ENCODE results near the gene IL1F10.
"Not testable (repeated sequence)": the region's sequence is repeated elsewhere in the genome, so short reads cannot be mapped to it uniquely, and the experiment has no call there.

Gene IL1F10

GRCh38 chr2:113081488-113082210 lies 13.9 kb downstream of the IL1F10 start:
- no peak for DNase-seq (ENCODE audit: low spot score)

DNA sequence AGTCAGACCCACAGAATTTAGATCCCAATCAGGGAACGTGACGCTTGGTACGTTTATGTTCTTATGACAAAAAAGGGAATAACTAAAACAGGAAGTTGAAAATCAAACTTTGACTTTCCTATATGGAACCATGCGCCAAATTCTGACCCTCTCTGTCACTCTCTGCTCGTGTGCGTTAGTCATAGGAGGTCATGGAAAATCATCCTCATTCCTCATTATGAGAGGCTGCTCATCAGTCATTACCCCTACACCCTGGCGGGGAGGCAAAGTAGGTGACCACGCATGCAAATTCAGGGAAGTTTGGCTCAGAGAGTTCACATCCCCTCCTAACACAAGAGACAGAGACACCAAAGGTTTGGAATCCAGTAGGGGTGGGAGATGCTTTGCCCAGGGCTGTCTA lies 15.5 kb downstream of the IL1F10 start:
- DNase-seq (ENCODE audit: low spot score) = no peak

GRCh38 chr2:113084249-113085000 lies 16.7 kb downstream of the IL1F10 start:
- no peak for DNase-seq (ENCODE audit: low spot score)

- DNase-seq (ENCODE audit: low spot score) = no peak
Observed at GRCh38 chr2:113085542-113085941, 17.8 kb downstream of the IL1F10 start.

DNA sequence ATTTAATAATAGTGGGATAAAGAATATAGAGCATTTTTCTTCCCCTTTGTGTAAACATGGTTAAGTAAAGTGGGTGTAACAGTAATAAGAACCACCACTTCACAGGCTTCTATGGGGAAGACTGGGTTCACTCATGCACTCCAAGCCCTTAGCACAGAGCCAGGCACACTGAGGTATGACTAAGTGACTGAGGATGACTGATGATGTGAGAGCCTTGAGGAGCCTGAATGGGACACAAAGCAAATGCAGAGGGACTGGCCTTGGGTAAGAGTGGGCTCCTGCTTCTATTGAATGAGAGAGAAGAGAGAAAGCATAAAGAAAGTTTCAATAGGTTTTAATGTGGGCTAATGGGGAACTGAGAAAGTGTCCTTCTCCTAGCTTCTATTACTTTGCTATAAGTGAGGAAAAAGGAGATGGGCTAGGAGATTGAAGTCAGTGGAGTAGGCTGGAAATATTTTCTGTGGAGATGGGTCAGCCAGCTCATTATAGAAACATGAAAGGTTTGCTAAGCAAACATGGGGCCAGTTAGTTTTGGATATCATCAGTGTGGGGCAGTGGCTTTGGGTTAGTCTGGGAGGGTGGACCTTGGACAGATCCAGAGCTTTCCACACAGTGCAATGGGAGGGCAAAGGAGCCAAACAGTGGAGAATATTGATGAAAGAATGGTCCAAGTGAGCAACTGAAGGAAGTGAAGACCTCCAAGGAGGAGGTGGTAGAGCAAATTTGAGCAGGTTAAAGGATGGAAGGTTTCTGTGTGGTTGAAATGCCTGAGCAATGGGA lies 20.6 kb downstream of the IL1F10 start:
- no peak for DNase-seq (ENCODE audit: low spot score)

GRCh38 chr2:113089916-113090315 lies 22.1 kb downstream of the IL1F10 start:
- no peak for DNase-seq (ENCODE audit: low spot score)

GRCh38 chr2:113091231-113091896 lies 23.6 kb downstream of the IL1F10 start:
- no peak for DNase-seq (ENCODE audit: low spot score)

DNA sequence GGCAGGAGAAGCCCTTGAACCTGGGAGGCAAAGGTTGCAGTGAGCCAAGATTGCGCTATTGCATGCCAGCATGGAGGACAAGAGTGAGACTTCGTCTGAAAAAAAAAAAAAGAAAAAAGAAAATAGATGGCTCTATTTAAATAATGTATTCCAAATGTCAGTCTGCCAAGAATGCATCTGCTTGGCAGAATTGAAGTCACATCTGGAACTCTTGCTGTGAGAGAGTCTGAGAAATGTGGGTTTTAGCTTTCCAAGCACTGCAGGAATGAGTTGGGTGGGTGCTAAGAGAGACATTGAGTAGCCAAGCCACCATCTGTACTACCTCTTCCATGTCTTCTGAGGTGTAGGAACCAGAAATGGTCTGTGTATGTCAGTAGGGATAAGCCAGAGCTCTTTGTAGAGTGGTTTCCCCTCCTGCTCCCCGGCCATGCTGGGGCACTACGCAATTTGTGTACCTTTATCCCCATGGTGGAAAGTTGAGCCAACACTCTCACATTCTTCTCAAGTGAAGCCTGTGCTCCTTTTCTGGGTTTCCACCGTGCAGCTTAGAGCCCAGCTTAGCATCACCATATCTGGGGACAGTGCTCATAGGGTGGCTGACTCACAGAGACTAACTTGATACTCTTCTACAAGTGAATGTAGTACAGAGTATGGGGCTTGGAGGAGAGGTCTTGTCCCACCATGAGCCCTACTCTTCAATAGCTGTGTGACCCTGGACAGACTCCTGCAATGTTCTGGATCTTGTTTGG lies 25.3 kb downstream of the IL1F10 start:
- no peak for DNase-seq (ENCODE audit: low spot score)

DNA sequence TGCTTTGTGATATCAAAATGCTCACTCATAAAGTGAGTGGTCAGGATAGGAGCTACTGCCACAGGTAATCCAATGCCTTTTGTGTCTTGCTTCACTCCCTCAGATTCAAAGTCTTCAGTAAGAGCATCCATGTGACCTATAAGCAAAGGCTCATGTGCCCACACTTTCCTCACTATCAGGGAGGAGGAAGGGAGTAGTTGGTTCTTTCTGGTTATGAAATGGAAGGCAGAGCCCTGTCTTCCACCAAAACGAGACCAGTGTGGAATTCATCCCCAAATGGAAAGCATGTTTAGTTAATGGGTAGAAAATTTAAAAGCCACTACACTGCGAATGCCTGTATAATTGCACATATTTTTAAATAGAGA lies 25.8 kb downstream of the IL1F10 start:
- no peak for DNase-seq (ENCODE audit: low spot score)

GRCh38 chr2:113096306-113096705 lies 28.5 kb downstream of the IL1F10 start:
- not testable (repeated sequence) for DNase-seq (ENCODE audit: low spot score)

DNA sequence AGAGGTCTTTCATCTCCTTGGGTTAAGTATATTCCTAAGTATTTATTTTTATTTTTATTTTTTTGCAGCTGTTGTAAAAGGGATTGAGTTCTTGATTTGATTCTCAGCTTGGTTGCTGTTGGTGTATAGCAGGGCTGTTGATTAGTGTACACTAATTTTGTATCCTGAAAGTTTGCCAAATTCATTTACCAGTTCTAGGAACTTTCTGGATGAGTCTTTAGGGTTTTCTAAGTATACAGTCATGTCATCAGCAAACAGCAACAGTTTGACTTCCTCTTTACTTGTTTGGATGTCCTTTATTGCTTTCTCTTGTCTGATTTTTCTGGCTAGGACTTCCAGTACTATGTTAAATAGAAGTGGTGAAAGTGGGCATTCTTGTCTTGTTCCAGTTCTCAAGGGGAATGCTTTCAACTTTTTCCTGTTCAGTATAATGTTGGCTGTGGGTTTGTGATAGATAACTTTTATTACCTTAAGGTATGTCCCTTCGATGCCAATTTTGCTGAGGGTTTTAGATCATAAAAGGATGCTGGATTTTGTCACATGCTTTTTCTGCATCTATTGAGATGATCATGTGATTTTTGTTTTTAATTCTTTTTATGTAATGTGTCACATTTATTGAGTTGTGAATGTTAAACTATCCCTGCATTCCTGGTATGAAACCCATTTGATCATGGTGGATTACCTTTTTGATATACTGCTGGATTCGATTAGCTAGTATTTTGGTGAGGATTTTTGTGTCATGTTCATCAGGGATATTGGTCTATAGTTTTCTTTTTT lies 29.3 kb downstream of the IL1F10 start:
- not testable (repeated sequence) for DNase-seq (ENCODE audit: low spot score)

GRCh38 chr2:113098041-113098440 lies 30.3 kb downstream of the IL1F10 start:
- no peak for DNase-seq (ENCODE audit: low spot score)

- DNase-seq (ENCODE audit: low spot score) = no peak
Observed at GRCh38 chr2:113098532-113098931, 30.8 kb downstream of the IL1F10 start.

DNA sequence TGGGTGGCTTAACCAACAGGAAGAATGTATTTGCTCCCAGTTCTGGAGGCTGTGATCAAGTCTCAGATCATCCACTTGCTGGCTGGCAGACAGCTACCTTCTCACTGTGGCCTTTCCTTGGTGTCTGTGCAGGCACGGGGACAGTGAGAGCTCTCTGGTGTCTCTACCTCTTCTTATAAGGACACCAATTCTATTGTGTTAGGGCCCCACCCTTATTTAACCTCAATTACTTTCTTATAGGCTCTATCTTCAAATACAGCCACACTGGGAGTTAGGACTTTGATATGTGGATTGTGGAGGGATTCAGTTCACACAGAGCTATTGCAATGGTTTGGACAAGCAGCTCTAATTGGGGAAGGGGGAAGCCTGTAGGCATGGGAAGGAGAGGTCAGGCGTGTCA lies 34.4 kb downstream of the IL1F10 start:
- DNase-seq (ENCODE audit: low spot score) = no peak

- DNase-seq (ENCODE audit: low spot score) = no peak
Observed at GRCh38 chr2:113103277-113103676, 35.5 kb downstream of the IL1F10 start.

DNA sequence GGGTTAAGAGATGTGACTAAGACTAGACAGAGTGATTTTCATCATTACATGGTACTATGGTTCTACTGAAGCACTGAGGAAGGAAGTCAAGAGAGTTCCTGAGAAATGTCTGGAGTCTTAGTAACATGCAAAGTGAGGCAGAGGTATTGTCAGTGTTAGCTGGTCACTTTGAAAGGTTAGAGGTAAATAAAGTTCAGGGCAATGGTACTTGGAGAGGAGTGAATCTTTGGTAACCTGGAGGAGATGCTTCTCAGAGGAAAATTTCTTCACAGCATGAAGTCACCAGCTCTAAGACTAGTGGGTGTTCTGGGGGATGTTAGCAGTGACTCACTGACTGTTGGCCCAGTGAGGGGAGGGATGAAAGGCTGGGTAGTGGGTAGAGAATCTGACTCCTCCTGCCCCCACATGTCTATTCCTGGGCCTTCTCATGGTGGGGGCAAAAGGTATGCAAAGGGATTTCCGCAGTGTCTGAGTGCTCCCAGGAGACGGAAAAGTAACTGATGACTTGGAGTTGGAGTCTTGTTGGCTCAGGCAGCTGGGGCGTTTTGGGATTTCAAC lies 36.4 kb downstream of the IL1F10 start:
- no peak for DNase-seq (ENCODE audit: low spot score)

DNA sequence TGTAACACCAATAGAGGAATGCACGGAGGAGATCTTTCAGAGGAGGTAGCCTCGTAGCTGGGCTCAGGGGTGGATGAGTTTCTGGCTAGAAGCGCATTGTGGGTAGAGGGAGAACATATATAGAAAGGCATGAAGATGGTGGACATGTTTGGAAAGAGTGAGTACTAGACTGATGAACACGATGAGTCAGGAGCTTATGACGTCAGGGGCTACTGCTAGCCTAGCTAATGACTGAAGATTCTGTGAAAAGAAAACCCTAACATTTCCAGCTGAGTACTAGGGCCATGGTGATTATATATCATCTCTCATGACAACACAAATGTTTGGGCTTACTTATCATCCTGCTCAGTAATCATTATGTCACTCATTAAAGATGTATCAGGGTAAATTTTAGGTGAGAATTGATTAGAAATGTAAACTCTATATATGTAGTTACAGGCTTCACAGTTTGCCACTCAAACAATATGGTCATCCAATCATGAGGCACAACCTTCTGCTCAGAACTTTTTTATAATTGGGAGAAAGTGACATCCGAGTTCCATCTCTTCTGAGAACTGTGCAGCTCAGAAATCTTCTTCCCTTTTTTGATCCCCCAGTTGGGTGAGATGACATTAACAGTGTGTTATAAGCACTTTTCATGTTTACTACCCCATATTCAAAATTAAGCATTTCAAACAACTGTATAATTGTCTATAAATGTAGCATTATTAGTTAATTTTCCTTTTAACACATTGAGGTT lies 37.4 kb downstream of the IL1F10 start:
- no peak for DNase-seq (ENCODE audit: low spot score)

DNA sequence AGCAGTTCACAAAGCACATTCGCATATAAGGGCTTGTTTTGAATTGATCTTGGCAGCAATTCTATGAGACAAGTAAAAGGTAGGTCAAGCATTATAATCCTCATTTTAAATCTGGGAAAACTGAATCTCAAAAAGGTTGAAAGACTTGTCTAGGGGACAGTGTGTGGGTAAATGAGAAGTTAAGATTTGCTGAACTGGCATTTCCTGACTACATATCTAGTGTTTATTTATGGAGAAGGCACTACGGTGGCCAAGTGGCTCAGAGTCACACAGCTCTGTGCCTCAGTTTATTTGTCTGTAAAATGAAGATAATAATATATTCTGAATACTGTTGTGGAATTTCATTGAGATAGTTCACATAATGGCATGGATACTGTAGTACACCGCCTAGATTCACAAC lies 43.4 kb downstream of the IL1F10 start:
- DNase-seq (ENCODE audit: low spot score) = no peak

DNA sequence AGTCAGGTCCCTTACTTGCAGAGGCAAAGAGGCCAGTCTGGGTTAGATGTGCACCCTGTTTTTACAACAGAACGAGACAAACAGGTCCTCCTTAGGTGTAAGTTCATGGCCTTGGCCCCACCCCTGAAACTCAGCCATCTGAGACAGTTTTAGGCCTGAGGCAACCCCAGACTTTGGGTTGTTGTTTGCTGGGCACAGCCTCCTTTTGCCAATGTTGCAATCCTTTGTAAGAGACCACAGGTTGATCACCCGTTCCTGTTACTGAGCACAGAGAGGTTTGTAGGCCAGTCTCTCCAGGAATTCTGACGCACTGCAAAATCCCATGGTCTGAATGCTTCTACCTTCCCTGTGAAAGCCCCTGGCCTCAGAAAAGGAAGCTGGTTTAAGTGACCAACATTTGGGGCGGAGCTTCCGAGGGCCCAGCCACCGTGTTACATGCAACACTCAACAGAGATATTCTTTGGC lies 44.1 kb downstream of the IL1F10 start:
- no peak for DNase-seq (ENCODE audit: low spot score)

DNA sequence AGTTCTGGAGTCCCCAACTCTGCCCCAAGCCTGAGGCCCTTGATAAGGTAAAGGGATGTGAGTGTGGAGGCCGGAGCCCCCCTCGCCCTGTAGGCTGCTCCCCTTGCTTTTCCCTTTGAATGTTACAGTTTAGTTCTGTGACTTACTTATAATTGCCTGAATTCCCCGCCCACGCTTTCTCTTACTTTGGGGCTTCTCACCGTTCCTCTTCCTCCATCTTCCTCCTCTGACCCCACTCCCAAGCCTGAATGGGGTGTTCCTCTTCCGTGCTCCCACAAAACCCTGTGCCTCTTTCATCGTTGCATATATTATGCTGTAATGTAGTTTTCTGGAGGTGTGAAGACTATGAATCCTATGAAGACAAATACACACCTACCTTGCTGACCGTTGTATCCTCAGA lies 44.7 kb downstream of the IL1F10 start:
- no peak for DNase-seq (ENCODE audit: low spot score)
